ENCODE data around the gene NUDT3. TPM values are rescaled to one million over a fixed set of nuclear protein-coding genes. Genes with fewer than 3 reads are reported as not detected.

Gene NUDT3
- total and polyA plus RNA-seq, 9 of the 15 experiments (the other 6 are each of a cell fraction or from before 2014, with no cell fraction given): 5.4 to 81.2 (median 56.4) TPM

GRCh38 chr6:34414999-34415858 is 22.8 kb upstream of the NUDT3 start (continued):
- no peak for TF ChIP-seq HBP1 (CRISPR knock-in tag; IDR thresholded peaks at IDR 0.05)
- TF ChIP-seq BCLAF1 (IDR thresholded peaks at IDR 0.05; ENCODE audit: borderline replicate concordance in 1 of 2, control insufficient read depth in 1 of 2, low read depth in 2 of 2, low read length in 1 of 2): 0 out of 4 replicates have a peak, but pooled peaks of 1 of the 2 experiments have one; percentile 69
- TF ChIP-seq TARDBP (IDR thresholded peaks at IDR 0.05): no peak
- TF ChIP-seq ESRRB (CRISPR knock-in tag; IDR thresholded peaks at IDR 0.05; ENCODE audit: borderline replicate concordance): no peak
- TF ChIP-seq RFX7 (CRISPR knock-in tag; IDR thresholded peaks at IDR 0.05): no peak
- 0 out of 6 replicates have a peak, but pooled peaks of 1 of the 3 experiments have one; percentile 26 for TF ChIP-seq ZBTB11 (CRISPR knock-in tag; IDR thresholded peaks at IDR 0.05)
- TF ChIP-seq SP2 (IDR thresholded peaks at IDR 0.05; ENCODE audit: extremely low read depth, low read depth, low read length, poor library complexity, severe bottlenecking): no peak
- no peak for TF ChIP-seq HNRNPLL (IDR thresholded peaks at IDR 0.05; ENCODE audit: low read depth, low read length, poor library complexity, severe bottlenecking)
- no peak for TF ChIP-seq CHD2 (IDR thresholded peaks at IDR 0.05; ENCODE audit: low read depth, low read length)
- no peak for TF ChIP-seq RUNX1 (IDR thresholded peaks at IDR 0.05; ENCODE audit: low read depth)
- no peak for TF ChIP-seq ATF3 (IDR thresholded peaks at IDR 0.05)
- peak; percentile 19; the same call in 1 of the 2 replicates for TF ChIP-seq ATF3 (CRISPR knock-in tag; conservative IDR thresholded peaks at IDR 0.05)
- no peak for TF ChIP-seq NEUROD1 (IDR thresholded peaks at IDR 0.05; ENCODE audit: borderline replicate concordance, low read depth, low read length, partially characterized antibody)
- 0 out of 2 replicates have a peak, but pooled peaks have one; percentile 8 for TF ChIP-seq HES1 (IDR thresholded peaks at IDR 0.05; ENCODE audit: low read depth)
- peak; percentile 73 for TF ChIP-seq CC2D1A (IDR thresholded peaks at IDR 0.05)
